Motor neuron (in vitro differentiated cells): ENCODE data around the gene TMEM212. TPM values are rescaled to one million over a fixed set of nuclear protein-coding genes. Genes with fewer than 3 reads are reported as not detected.
A peak's percentile ranks its signal among the peaks of the same experiment; 100 is the strongest.

Experiments used
- ATAC-seq, 8 experiments: fragments of 200-7000 bp; cut with Tn5 transposase; replicated peaks in 6 of 8; 2 replicates each; pipeline ENCODE4 v1.8.0; 2021; ENCODE audit warnings: mild to moderate bottlenecking in 8 of 8, moderate library complexity in 8 of 8
- H3K27ac ChIP-seq, 2 donors: fragments of 250-450 bp; sonication (Bioruptor Pico); 2 replicates each; pipeline ENCODE4 v1.9.0; 2021; ENCODE audit warnings: antibody characterized with exemption in 2 of 2, mild to moderate bottlenecking in 2 of 2, moderate library complexity in 1 of 2
- H3K4me1 ChIP-seq, 2 donors: fragments of 250-450 bp; sonication (Bioruptor Pico); replicated peaks in 1 of 2; 2 replicates each; pipeline ENCODE4 v1.6.1; 2021; ENCODE audit warnings: antibody characterized with exemption in 2 of 2, mild to moderate bottlenecking in 2 of 2, moderate library complexity in 1 of 2
- H3K4me3 ChIP-seq, 5 donors: fragments of 250-450 bp; sonication (Bioruptor Pico); 2 replicates each; pipeline ENCODE4 v1.9.0; 2021; ENCODE audit warnings: antibody characterized with exemption in 5 of 5, mild to moderate bottlenecking in 5 of 5, moderate library complexity in 4 of 5
- WGBS, 10 experiments: fragments of 450-650 bp; shearing (Covaris generic); methylation state at CpG; one replicate each; pipeline ENCODE4 v1.0.0; 2022; 5-methylcytosine and 5-hydroxymethylcytosine counted together
- in situ Hi-C, 9 experiments: fragments of 400-800 bp; cut with MboI; loops; one replicate each; pipeline ENCODE4 v1.15.0; 2021; ENCODE audit warnings: low sequenced_read_pairs in 9 of 9, low pct_unique_long_range_greater_than_20kb in 2 of 9; ENCODE audit not compliant: unreplicated experiment in 9 of 9
- total RNA-seq, 8 experiments: library from RNA; unstranded; fragments of 300-600 nt; gene quantifications; 2 replicates each; pipeline versions ENCODE4 v1.2.3 to v1.2.4, GENCODE V29; 2022

TMEM212 gene
- total RNA-seq, 8 experiments from 2014 or later = 0.19 TPM; not detected in 7

DNA sequence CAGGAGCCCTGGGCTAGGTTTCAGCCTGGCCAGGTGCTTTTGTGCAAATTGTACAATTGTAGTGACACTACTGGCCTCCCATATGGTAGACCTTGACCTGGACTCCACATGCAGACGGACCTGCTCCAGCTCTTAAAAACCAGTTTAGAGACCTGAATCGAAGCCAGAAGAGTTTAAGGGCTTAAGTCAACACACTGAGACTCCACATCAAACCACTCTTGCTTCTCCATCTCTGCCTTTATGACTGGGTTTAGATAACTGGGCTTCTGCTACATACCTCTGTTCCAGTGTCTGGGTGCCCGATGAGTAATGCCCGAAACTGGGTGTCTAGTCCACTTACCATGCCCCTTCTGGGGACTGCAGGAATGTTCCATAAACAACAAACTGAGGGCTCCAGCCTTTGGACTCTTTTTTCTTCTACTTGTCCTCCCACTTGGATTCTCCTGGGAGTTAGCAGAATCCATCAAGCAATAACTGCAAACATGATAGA is 32.8 kb downstream of the TMEM212 start:
- H3K4me3 ChIP-seq = no peak overlapping the region
- in situ Hi-C loops = no loop called here
- peaks cover 7 to 25% of the 10 kb centered on the region in 2 donors for H3K4me1 ChIP-seq
- 54 to 98% (median 87%) methylated on average over 2 to 3 of the region's 4 CpGs; no CpG with 5 or more reads in 6 of the 10 experiments for WGBS, 10 experiments
- H3K27ac ChIP-seq = no peak overlapping the region
- ATAC-seq = no peak

DNA sequence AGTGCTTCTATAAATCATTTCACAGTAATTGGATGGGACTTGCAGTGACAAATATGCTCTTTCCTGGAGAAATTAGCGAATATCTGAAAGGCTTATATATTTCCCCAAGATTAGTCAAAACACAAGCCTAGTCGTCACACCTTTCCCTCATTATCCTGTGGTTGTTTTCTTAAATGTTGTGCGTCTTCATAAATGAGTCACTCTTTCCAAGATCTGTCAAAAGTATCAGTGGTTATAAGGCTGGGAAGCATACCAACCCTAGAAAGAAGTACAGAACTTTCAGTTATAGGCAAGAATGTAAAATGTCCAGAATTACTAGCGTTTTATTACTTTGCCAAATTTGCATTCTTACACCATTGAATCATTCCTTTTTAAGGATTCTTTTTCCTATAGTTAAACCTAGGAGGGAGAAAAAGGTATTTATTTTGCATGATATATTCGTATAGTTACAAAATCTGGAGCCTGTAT is 33.6 kb downstream of the TMEM212 start:
- peak in 2 of 8 experiments; percentile 28 to 35 for ATAC-seq
- in situ Hi-C loops = no loop called here
- H3K27ac ChIP-seq = no peak overlapping the region

DNA sequence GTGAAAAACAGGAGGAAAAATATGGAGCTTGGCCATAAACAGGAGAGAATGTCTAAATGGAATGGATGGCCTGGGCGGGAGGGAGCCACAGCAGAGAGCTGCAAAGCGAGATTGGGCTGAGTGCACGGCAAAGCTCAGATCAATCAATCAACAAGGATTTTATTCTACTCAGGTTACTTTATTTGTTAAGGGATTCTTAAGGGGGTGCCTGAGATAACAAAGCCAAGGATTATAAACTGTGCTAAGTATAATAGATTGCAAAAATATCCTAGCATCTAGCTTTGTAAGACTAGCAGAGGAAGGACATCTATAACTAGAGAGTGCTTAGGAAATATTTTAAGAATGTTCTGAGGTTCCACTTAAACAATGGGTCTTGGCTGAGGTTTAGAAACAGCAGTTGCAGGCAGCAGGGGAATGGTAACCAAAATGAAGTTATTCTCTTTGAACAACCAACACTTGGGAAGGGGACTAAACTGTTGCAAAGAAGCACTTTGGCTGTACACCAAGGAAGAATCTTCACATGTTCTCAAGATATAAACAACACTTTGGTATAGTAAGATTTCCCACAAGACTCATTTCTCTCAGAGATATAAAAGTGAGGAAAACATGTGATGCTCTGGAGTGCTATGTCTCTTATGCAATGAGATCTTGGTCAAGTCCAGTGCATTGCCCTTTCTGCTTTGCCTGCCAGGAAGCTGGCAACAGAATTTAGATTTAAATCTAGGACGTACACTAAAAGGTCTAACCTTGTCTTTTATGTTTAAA is 35.5 kb downstream of the TMEM212 start:
- H3K4me3 ChIP-seq = no peak overlapping the region
- peak in 2 of 8 experiments; percentile 31 to 55 for ATAC-seq
- no peak overlapping the region for H3K27ac ChIP-seq
- 20 to 100% (median 79%) methylated on average over 1 to 4 of the region's 4 CpGs for WGBS, 10 experiments
- peaks cover 7 to 23% of the 10 kb centered on the region in 2 donors for H3K4me1 ChIP-seq
- in situ Hi-C loops = no loop called here

More for the DNA sequence above, 33.6 kb downstream of the TMEM212 start:
- Histone ChIP-seq H3K4me3 (no peak overlapping the region), H3K4me1 (peaks cover 7 to 24% of the 10 kb centered on the region in 2 donors)
- 0 to 89% (median 80%) methylated on average over 2 to 5 of the region's 5 CpGs; no CpG with 5 or more reads in 1 of the 10 experiments for WGBS, 10 experiments

GRCh38 chr3:171879472-171879871 is 36.3 kb downstream of the TMEM212 start:
- Histone ChIP-seq H3K4me1 (peaks cover 1 to 18% of the 10 kb centered on the region in 2 donors), H3K4me3 (no peak overlapping the region), H3K27ac (no peak overlapping the region)
- in situ Hi-C loops = no loop called here
- no peak for ATAC-seq
- 20 to 100% (median 78%) methylated on average over 1 to 3 of the region's 3 CpGs; no CpG with 5 or more reads in 2 of the 10 experiments for WGBS, 10 experiments

- Histone ChIP-seq H3K4me3 (no peak overlapping the region), H3K27ac (no peak overlapping the region), H3K4me1 (peaks cover 0 to 13% of the 10 kb centered on the region in 2 donors)
- ATAC-seq = peak in 1 of 8 experiments; percentile 84
- in situ Hi-C loops = no loop called here
- 39 to 98% (median 86%) methylated on average over 3 to 4 of the region's 4 CpGs for WGBS, 10 experiments
Observed at GRCh38 chr3:171880101-171880870, 37.1 kb downstream of the TMEM212 start.

DNA sequence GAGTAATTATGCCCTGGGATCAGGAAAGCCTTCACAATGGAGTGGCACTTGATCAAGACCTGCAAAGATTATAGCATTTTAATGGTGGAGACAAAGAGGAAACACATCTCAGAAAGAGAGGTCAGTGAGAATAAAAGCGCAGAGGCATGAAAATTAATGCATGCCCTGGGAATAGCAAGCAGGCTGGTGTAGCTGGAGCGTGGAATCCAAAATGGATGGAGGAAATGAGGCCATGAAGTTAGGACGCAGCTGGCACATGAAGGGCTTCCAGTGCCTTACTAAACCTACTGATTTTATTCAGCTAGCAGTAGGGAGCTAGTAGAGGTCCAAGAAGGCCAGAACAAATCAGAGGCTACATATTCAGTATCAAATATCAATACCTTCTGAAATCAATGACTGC is 38.1 kb downstream of the TMEM212 start:
- H3K4me1 ChIP-seq = peaks cover 0 to 13% of the 10 kb centered on the region in 2 donors
- in situ Hi-C loops = no loop called here
- H3K4me3 ChIP-seq = no peak overlapping the region
- WGBS, 10 experiments = 53 to 82% (median 77%) methylated on average over 2 to 3 of the region's 3 CpGs; no CpG with 5 or more reads in 3 of the 10 experiments
- peak in 5 of 8 experiments; percentile 27 to 67 (median 33) for ATAC-seq
- no peak overlapping the region for H3K27ac ChIP-seq

DNA sequence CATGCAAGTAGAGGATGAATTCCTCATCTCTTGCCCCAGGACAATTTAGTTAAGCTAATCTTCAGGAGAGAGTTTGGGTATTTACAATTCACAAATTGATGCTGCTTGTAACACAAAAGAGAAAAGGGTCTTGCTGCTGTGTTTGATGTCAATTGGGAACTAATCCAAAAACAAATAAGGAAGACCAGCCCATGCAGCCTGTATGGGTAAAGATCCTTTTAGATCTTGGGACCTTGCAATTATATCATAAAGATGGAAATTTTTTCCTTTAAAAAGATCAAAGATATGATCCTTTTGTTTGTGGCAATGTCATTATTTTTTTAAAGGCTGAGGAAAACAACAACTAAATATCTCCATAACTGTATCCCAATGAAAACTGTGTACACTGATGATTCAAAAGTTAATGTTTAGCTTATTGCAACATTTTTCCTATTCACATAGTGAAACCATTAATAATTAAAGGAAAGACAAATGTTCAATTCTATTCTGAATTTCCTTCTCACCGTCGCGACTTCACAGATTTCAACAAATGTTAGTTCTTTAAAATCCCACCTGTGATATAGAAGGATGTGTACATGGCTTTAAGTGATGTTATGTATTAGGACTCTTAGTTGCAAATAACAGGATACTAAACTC is 40.2 kb downstream of the TMEM212 start:
- H3K4me3 ChIP-seq = no peak overlapping the region
- 79 to 100% (median 90%) methylated on average over 3 of the region's 3 CpGs; no CpG with 5 or more reads in 2 of the 10 experiments for WGBS, 10 experiments
- peaks cover 0 to 13% of the 10 kb centered on the region in 2 donors for H3K4me1 ChIP-seq
- in situ Hi-C loops = no loop called here
- H3K27ac ChIP-seq = no peak overlapping the region
- ATAC-seq = peak in 2 of 8 experiments; percentile 26

GRCh38 chr3:171883893-171884279 is 40.7 kb downstream of the TMEM212 start:
- no peak overlapping the region for H3K4me3 ChIP-seq
- 43 to 100% (median 83%) methylated on average over 1 to 6 of the region's 6 CpGs for WGBS, 10 experiments
- H3K27ac ChIP-seq = no peak overlapping the region
- in situ Hi-C loops = no loop called here
- H3K4me1 ChIP-seq = peaks cover 0 to 13% of the 10 kb centered on the region in 2 donors
- no peak for ATAC-seq

- no peak overlapping the region for H3K4me3 ChIP-seq
- ATAC-seq = no peak
- in situ Hi-C loops = no loop called here
- no peak overlapping the region for H3K27ac ChIP-seq
- WGBS, 10 experiments = 42 to 100% (median 91%) methylated on average over 2 of the region's 2 CpGs; no CpG with 5 or more reads in 1 of the 10 experiments
- H3K4me1 ChIP-seq = peaks cover 0 to 7% of the 10 kb centered on the region in 2 donors
Observed at GRCh38 chr3:171888466-171888865, 45.3 kb downstream of the TMEM212 start.

GRCh38 chr3:171890398-171890797 is 47.2 kb downstream of the TMEM212 start:
- in situ Hi-C loops = no loop called here
- peak in 1 of 8 experiments; percentile 22 for ATAC-seq
- Histone ChIP-seq H3K27ac (no peak overlapping the region), H3K4me1 (peaks cover 0 to 7% of the 10 kb centered on the region in 2 donors), H3K4me3 (no peak overlapping the region)
- 33 to 63% (median 56%) methylated on average over 1 to 2 of the region's 2 CpGs; no CpG with 5 or more reads in 4 of the 10 experiments for WGBS, 10 experiments

DNA sequence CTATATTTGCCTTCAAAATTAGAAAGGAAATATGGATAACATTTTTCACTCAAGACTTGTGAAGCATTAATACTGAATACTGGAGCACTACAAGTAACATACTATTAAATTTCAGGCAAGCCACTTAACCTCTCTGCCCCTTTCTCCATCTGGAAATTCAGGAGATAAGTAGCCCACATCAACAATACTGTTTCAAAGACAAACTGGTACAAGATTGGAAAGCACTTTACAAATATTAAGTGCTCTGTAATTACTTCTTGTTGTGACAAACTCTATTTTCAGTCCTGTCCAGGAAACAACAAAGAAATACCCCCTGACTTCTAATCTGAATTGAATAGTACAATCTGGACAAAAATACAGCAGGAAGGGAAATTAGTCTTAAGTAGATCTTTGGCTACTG is 49.3 kb downstream of the TMEM212 start:
- Histone ChIP-seq H3K27ac (no peak overlapping the region), H3K4me1 (peaks cover 2 to 10% of the 10 kb centered on the region in 2 donors), H3K4me3 (no peak overlapping the region)
- in situ Hi-C loops = no loop called here
- no peak for ATAC-seq

DNA sequence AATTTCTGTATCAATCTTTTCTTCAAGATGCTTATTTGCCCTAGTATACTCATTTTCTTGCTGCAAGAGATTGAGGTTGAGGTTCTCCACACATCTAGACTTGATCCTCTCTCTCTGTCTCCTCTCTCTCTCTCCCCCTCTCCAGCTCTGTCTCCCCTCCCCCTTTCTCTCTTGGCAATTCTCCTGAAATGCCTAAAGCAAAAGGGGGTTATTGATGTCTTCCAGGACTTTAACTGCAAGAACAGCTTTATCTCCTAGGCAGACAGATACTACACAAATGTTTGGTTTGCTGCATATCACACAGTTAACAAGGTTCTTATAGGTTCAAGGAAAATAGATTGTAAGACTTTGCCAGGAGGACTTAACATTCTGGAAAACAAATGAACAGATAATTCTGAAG is 52.1 kb downstream of the TMEM212 start:
- no peak for ATAC-seq
- H3K4me1 ChIP-seq = peaks cover 2 to 8% of the 10 kb centered on the region in 2 donors
- no peak overlapping the region for H3K27ac ChIP-seq
- no peak overlapping the region for H3K4me3 ChIP-seq
- in situ Hi-C loops = no loop called here

- peak in 1 of 8 experiments; percentile 54 for ATAC-seq
- H3K4me1 ChIP-seq = peaks cover 2 to 3% of the 10 kb centered on the region in 2 donors
- H3K27ac ChIP-seq = no peak overlapping the region
- in situ Hi-C loops = no loop called here
- no peak overlapping the region for H3K4me3 ChIP-seq
- 18 to 70% (median 56%) methylated on average over 1 to 5 of the region's 5 CpGs; no CpG with 5 or more reads in 1 of the 10 experiments for WGBS, 10 experiments
Observed at GRCh38 chr3:171895900-171896299, 52.8 kb downstream of the TMEM212 start.
